ENCODE results near the gene KCNJ12. TPM values are rescaled to one million over a fixed set of nuclear protein-coding genes. Genes with fewer than 3 reads are reported as not detected.

KCNJ12 gene
- total RNA-seq, 2 donors from 2014 or later: 0.82 to 2.2 TPM

DNA sequence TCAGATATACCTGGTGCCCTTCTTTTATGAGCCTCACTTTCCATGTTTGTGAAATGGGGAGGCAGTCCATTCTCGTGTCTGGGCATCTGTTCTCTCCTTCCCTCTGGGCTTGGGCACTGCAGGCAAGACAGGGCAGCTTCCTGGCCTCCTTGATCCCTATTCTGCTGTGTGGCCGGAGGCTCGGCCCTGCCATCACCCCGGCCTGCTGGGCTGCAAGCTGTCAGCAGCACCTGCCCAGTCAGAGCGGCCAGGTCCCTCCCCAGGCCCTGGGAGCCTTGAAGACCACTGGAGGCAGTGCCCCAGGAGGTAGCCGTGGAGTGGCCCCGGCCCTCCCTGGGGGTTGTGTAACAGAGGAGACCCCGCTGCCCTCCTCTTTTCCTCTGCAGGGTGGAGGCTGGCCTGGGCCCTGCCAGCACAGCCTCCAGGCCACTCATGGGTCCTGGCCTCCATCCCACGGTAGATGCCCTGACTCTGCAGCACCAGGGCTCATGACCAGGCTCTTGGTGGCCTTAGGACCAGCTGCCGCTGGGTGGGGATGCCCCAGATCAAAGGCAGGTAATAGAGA lies 9.2 kb downstream of the KCNJ12 start:
- no peaks in the 10 kb centered on the region for H3K27me3 ChIP-seq
- H3K4me3 ChIP-seq: no peak overlapping the region
- H3K36me3 ChIP-seq: no peaks in the 10 kb centered on the region
- no peaks in the 10 kb centered on the region for H3K4me1 ChIP-seq
- no peak overlapping the region for H3K27ac ChIP-seq
- H3K9ac ChIP-seq (ENCODE audit: low read depth in 2 of 2, low read length in 2 of 2): no peak overlapping the region
- no peaks in the 10 kb centered on the region for H3K9me3 ChIP-seq
- TF ChIP-seq CTCF (IDR thresholded peaks at IDR 0.05): no peak
- intact Hi-C loops (cut with DNase I): no loop called here
- no peak for DNase-seq

DNA sequence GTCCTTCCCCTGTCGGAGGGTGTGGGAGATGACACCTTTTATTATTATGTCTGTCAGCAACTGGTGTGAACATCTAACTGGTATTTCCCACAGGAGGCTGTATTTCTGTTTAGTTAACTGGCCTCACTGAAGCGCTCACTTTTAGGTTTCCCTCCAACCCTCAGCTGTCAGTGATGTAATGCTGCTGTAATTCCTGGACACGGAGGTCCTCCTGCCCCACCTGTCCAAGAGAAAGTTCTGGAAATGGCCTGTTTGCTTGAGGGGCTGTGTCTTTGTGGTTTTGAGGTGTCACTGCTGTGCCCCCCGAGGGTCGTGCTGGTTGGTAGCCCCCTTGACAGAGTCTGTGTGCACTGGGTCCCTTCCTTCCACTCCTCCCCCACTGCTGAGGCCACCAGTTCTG lies 11.5 kb downstream of the KCNJ12 start:
- intact Hi-C loops (cut with DNase I): no loop called here
- Histone ChIP-seq H3K9ac (ENCODE audit: low read depth in 2 of 2, low read length in 2 of 2) (no peak overlapping the region), H3K36me3 (no peaks in the 10 kb centered on the region), H3K27ac (no peak overlapping the region), H3K4me3 (no peak overlapping the region), H3K9me3 (no peaks in the 10 kb centered on the region), H3K27me3 (no peaks in the 10 kb centered on the region), H3K4me1 (no peaks in the 10 kb centered on the region)
- no peak for TF ChIP-seq CTCF (IDR thresholded peaks at IDR 0.05)
- DNase-seq: no peak

DNA sequence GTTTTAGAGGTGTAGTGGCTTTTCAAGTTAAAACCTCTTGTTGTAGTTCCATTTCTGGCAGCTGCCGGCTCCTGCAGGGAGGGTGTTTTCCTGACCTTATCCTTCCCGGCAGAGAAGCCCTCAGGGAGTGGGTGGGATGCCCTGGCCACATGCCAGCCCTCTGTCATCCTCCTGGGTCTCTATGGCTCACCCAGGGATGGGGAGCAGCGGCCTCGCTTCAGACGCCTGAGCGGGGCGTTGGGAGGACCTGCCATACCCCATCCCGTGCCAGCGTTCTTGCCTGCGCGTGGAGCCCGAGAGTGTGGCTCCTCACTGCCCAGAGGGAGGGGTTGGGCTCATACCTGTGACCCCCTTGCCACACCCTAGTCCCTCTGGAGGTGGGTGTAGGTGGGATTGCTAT lies 11.9 kb downstream of the KCNJ12 start:
- Histone ChIP-seq H3K36me3 (no peaks in the 10 kb centered on the region), H3K9ac (ENCODE audit: low read depth in 2 of 2, low read length in 2 of 2) (no peak overlapping the region), H3K27me3 (no peaks in the 10 kb centered on the region), H3K4me1 (no peaks in the 10 kb centered on the region), H3K4me3 (no peak overlapping the region), H3K27ac (no peak overlapping the region), H3K9me3 (no peaks in the 10 kb centered on the region)
- DNase-seq: no peak
- intact Hi-C loops (cut with DNase I): no loop called here
- no peak for TF ChIP-seq CTCF (IDR thresholded peaks at IDR 0.05)

GRCh38 chr17:21388944-21389343 lies 12.8 kb downstream of the KCNJ12 start:
- no peak for TF ChIP-seq CTCF (IDR thresholded peaks at IDR 0.05)
- Histone ChIP-seq H3K9me3 (no peaks in the 10 kb centered on the region), H3K4me1 (no peaks in the 10 kb centered on the region), H3K36me3 (no peaks in the 10 kb centered on the region), H3K4me3 (no peak overlapping the region), H3K27ac (no peak overlapping the region), H3K27me3 (no peaks in the 10 kb centered on the region), H3K9ac (ENCODE audit: low read depth in 2 of 2, low read length in 2 of 2) (no peak overlapping the region)
- no peak for DNase-seq
- intact Hi-C loops (cut with DNase I): no loop called here

- Histone ChIP-seq H3K9ac (ENCODE audit: low read depth in 2 of 2, low read length in 2 of 2) (no peak overlapping the region), H3K4me3 (no peak overlapping the region), H3K4me1 (no peaks in the 10 kb centered on the region), H3K27me3 (no peaks in the 10 kb centered on the region), H3K27ac (no peak overlapping the region), H3K9me3 (no peaks in the 10 kb centered on the region), H3K36me3 (no peaks in the 10 kb centered on the region)
- no peak for TF ChIP-seq CTCF (IDR thresholded peaks at IDR 0.05)
- intact Hi-C loops (cut with DNase I): no loop called here
- DNase-seq: no peak
Measured at GRCh38 chr17:21389394-21389793, 13.2 kb downstream of the KCNJ12 start.

Data from colonic mucosa (tissue), 4 donors.